Upper lobe of right lung (tissue), 1 donor: ENCODE data around the gene SNRNP200. TPM values are rescaled to one million over a fixed set of nuclear protein-coding genes. Genes with fewer than 3 reads are reported as not detected.

Experiments used
- ATAC-seq: fragments of 200-7000 bp; cut with Tn5 transposase; one replicate; pipeline ENCODE4 v1.9.1; 2020; ENCODE audit warnings: mild to moderate bottlenecking, moderate library complexity
- DNase-seq: peaks from one replicate; pipeline ENCODE4 v3.0.0-alpha.2; 2020
- H3K27ac ChIP-seq: fragments of 200-600 bp; one replicate; pipeline ENCODE4 v1.8.0; 2022
- H3K27me3 ChIP-seq: fragments of 200-600 bp; one replicate; pipeline ENCODE4 v1.8.0; 2022; ENCODE audit warnings: mild to moderate bottlenecking
- H3K36me3 ChIP-seq: fragments of 200-600 bp; one replicate; pipeline ENCODE4 v1.8.0; 2022
- H3K4me1 ChIP-seq: fragments of 200-600 bp; one replicate; pipeline ENCODE4 v1.8.0; 2022
- H3K4me3 ChIP-seq: fragments of 200-600 bp; one replicate; pipeline ENCODE4 v1.8.0; 2022; ENCODE audit warnings: mild to moderate bottlenecking
- H3K9me3 ChIP-seq: fragments of 200-600 bp; one replicate; pipeline ENCODE4 v1.8.0; 2022
- intact Hi-C: fragments of 100-400 bp; cut with DNase I; formaldehyde crosslinking; loops from one replicate; pipeline ENCODE4 v1.11.0; 2022
- total RNA-seq: library from RNA; stranded (reverse); fragmentation: NEBNext Ultra II Directional; extraction: Animal tissue kit (Norgen Biotek cat#: 25700); gene quantifications from one replicate; pipeline ENCODE4 v1.2.1, GENCODE V29; 2021
- TF ChIP-seq, protein P1 (sequence below): fragments of 200-600 bp; IDR thresholded peaks from one replicate; pipeline ENCODE4 v1.8.0; 2022; ENCODE audit warnings: antibody characterized with exemption
- donor health status: DM: no; HTN: yes; CAD: no; lungs with severe emphysema.

Gene SNRNP200
- total RNA-seq, 1 donor from 2014 or later: 91.2 TPM

DNA sequence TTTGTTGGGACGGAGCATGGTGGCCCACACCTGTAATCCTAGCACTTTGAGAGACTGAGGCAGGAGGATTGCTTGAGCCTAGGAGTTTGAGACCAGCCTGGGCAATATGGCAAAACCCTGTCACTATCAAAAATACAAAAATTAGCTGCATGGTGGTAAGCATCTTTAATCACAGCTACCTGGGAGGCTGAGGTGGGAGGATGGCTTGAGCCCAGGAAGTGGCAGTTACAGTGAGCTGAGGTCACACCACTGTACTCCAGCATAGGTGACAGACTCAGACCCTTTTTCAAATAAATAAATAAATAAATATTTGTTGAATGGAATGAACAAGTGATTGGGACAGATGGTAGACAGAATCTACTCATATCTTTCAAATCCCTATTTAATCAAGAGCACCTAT, 14.1 kb upstream of the SNRNP200 start:
- no peak overlapping the region for H3K27ac ChIP-seq
- no peaks in the 10 kb centered on the region for H3K36me3 ChIP-seq
- no peaks in the 10 kb centered on the region for H3K4me1 ChIP-seq
- no peak overlapping the region for H3K4me3 ChIP-seq
- H3K9me3 ChIP-seq: no peaks in the 10 kb centered on the region
- TF ChIP-seq, protein P1, sequence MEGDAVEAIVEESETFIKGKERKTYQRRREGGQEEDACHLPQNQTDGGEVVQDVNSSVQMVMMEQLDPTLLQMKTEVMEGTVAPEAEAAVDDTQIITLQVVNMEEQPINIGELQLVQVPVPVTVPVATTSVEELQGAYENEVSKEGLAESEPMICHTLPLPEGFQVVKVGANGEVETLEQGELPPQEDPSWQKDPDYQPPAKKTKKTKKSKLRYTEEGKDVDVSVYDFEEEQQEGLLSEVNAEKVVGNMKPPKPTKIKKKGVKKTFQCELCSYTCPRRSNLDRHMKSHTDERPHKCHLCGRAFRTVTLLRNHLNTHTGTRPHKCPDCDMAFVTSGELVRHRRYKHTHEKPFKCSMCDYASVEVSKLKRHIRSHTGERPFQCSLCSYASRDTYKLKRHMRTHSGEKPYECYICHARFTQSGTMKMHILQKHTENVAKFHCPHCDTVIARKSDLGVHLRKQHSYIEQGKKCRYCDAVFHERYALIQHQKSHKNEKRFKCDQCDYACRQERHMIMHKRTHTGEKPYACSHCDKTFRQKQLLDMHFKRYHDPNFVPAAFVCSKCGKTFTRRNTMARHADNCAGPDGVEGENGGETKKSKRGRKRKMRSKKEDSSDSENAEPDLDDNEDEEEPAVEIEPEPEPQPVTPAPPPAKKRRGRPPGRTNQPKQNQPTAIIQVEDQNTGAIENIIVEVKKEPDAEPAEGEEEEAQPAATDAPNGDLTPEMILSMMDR: no peak
- intact Hi-C loops: no loop called here
- no peak for DNase-seq
- H3K27me3 ChIP-seq: peaks cover 38% of the 10 kb centered on the region
- ATAC-seq: no peak

DNA sequence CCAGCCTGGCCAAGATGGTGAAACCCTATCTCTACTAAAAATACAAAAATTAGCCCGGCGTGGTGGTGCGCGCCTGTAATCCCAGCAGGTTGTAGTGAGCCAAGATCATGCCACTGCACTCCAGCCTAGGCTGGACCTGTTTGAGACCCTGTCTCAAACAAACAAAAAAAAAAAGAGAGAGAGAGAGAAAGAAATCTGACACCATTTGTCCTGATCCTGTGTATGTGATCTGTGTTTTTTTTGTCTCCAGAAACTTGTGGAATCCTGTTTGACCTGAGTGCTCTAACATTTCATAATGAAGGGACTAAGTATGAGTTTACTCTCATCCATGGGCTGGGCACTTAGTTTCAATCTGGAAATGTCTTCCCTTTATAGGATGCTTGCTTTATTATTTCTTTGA, 13.4 kb upstream of the SNRNP200 start:
- Histone ChIP-seq H3K36me3 (no peaks in the 10 kb centered on the region), H3K27me3 (peaks cover 31% of the 10 kb centered on the region), H3K27ac (no peak overlapping the region), H3K9me3 (no peaks in the 10 kb centered on the region), H3K4me1 (no peaks in the 10 kb centered on the region), H3K4me3 (no peak overlapping the region)
- TF ChIP-seq, protein P1: no peak
- intact Hi-C loops: no loop called here
- ATAC-seq (no peak), DNase-seq (no peak)

DNA sequence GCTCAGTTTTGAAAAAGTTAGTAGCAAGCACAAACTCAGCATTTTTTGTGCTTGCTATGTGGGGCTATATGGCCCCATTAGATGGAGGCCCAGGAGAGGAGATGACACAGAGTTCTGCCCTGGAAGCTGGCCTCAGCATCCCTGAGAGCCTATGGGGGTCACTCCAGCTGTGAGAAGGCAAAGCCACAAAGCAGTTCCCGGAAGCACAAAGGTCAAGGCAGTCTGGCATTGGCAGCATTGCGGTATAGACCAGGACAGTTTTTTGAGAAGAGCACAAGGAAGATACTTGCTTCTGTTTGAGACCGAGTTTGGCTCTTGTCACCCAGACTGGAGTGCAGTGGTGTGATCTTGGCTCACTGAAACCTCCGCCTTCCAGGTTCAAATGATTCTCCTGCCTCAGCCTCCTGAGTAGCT, 12.2 kb upstream of the SNRNP200 start:
- Histone ChIP-seq H3K9me3 (no peaks in the 10 kb centered on the region), H3K4me1 (no peaks in the 10 kb centered on the region), H3K36me3 (no peaks in the 10 kb centered on the region), H3K27ac (no peak overlapping the region), H3K27me3 (peaks cover 22% of the 10 kb centered on the region), H3K4me3 (no peak overlapping the region)
- ATAC-seq (no peak), DNase-seq (no peak)
- intact Hi-C loops: no loop called here
- TF ChIP-seq, protein P1: no peak

DNA sequence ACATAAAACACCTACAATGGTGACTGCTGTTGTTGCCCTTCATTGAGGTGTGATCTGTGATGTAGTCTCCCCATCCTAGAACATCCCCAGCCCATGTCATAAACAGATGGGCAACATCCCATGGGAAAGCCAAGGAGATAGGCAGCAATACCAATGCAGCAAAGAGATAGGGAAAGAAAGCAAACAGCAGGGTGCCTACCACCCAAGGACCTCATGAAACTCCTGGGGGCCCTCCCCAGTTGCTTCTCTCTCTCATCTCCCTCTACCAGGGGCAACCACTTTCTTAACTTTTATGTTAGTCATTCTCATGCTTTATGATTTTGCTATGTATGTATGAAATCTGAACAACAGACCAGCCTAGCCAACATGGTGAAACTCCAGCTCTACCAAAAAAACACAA, 11.7 kb upstream of the SNRNP200 start:
- ATAC-seq: no peak
- no peaks in the 10 kb centered on the region for H3K4me1 ChIP-seq
- no peak for DNase-seq
- intact Hi-C loops: no loop called here
- H3K27ac ChIP-seq: no peak overlapping the region
- TF ChIP-seq, protein P1: no peak
- no peak overlapping the region for H3K4me3 ChIP-seq
- H3K27me3 ChIP-seq: peaks cover 16% of the 10 kb centered on the region
- no peaks in the 10 kb centered on the region for H3K9me3 ChIP-seq
- no peaks in the 10 kb centered on the region for H3K36me3 ChIP-seq

DNA sequence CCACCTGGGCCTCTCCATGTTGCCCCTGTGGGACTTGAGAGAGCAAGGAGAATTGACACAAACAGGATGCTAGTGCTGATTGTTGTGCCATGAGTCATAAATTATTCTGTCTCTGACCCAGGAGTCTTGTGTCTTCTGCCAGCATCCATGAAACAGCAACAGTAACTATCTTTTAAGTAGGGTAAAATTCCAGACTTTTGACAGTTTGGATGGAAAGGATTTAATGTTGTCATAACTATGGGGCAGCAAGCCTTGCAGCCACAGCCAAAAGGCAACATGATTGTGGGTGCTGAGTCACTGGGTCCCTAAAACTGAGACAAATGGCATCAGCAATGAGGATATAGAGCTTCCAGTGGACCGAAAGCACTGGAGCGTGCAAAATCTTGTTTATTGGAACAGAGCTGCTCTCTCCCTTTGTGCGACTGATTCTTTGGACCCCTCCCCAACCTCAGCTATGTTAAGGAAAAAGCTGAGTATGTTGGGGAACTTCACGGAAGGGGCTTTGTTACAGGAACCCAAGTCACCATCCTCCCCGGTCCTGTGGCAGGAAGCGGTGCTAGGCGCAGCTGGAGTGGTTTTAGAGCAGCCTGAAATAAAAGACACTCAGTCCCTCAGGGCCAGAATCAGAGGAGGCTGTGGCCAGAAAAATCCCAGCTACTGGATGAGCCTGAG, 10.2 kb upstream of the SNRNP200 start:
- no peak for ATAC-seq
- Histone ChIP-seq H3K4me1 (no peaks in the 10 kb centered on the region), H3K27me3 (peaks cover 14% of the 10 kb centered on the region), H3K9me3 (no peaks in the 10 kb centered on the region), H3K4me3 (no peak overlapping the region), H3K27ac (no peak overlapping the region), H3K36me3 (no peaks in the 10 kb centered on the region)
- TF ChIP-seq, protein P1: no peak
- intact Hi-C loops: no loop called here
- DNase-seq: no peak

DNA sequence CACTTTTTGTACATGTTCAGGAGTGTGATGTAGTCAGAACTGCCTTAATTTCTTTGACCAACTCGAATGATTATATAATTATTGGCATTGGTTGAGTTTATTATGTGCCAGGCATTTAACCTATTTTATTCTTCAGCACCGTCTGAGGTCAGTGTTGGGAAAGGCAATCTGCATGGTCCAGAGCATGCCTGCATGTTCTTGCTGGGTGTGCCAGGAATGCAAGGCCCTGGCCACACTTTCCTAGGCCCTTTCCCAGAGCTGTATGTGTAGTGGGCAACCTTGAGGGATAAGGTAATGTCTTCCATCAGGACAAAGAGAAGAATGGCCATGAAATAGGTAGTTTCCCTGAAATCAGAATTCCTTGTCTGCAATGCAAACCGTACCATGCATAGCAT, 9.7 kb upstream of the SNRNP200 start:
- Histone ChIP-seq H3K36me3 (no peaks in the 10 kb centered on the region), H3K27ac (no peak overlapping the region), H3K4me3 (no peak overlapping the region), H3K27me3 (peaks cover 11% of the 10 kb centered on the region), H3K4me1 (no peaks in the 10 kb centered on the region), H3K9me3 (no peaks in the 10 kb centered on the region)
- intact Hi-C loops: no loop called here
- no peak for DNase-seq
- TF ChIP-seq, protein P1: no peak
- ATAC-seq: no peak
